ENCODE measurements around the gene LPP.
A peak's percentile ranks its signal among the peaks of the same experiment; 100 is the strongest.

Gene LPP

GRCh38 chr3:188218603-188219002, 64.6 kb downstream of the LPP start:
- no peak for FAIRE-seq
- DNase-seq (ENCODE audit: low spot score): no peak

GRCh38 chr3:188219147-188219546, 65.2 kb downstream of the LPP start:
- no peak for FAIRE-seq

GRCh38 chr3:188220097-188220788, 66.3 kb downstream of the LPP start:
- DNase-seq (ENCODE audit: low spot score): no peak
- no peak for FAIRE-seq

More at GRCh38 chr3:188219147-188219546, 65.2 kb downstream of the LPP start:
- no peak for DNase-seq (ENCODE audit: low spot score)

GRCh38 chr3:188220988-188221818, 67.2 kb downstream of the LPP start:
- FAIRE-seq (no peak), DNase-seq (ENCODE audit: low spot score) (peak; percentile 80)

- FAIRE-seq: no peak
- no peak for DNase-seq (ENCODE audit: low spot score)
Observed at GRCh38 chr3:188223936-188224335, 70.0 kb downstream of the LPP start.

- FAIRE-seq (no peak), DNase-seq (ENCODE audit: low spot score) (no peak)
Observed at GRCh38 chr3:188227442-188227841, 73.5 kb downstream of the LPP start.

- FAIRE-seq: no peak
- no peak for DNase-seq (ENCODE audit: low spot score)
Observed at GRCh38 chr3:188229177-188229576, 75.2 kb downstream of the LPP start.

GRCh38 chr3:188229726-188230125, 75.8 kb downstream of the LPP start:
- DNase-seq (ENCODE audit: low spot score) (no peak), FAIRE-seq (no peak)

GRCh38 chr3:188230962-188231361, 77.0 kb downstream of the LPP start:
- peak; percentile 69 for DNase-seq (ENCODE audit: low spot score)
- peak; percentile 46 for FAIRE-seq

GRCh38 chr3:188231456-188231855, 77.5 kb downstream of the LPP start:
- DNase-seq (ENCODE audit: low spot score): no peak
- no peak for FAIRE-seq

GRCh38 chr3:188232656-188233055, 78.7 kb downstream of the LPP start:
- FAIRE-seq: no peak
- DNase-seq (ENCODE audit: low spot score): no peak

GRCh38 chr3:188233320-188233719, 79.4 kb downstream of the LPP start:
- DNase-seq (ENCODE audit: low spot score): peak; percentile 37
- FAIRE-seq: peak; percentile 68

GRCh38 chr3:188234132-188234531, 80.2 kb downstream of the LPP start:
- DNase-seq (ENCODE audit: low spot score) (peak; percentile 72), FAIRE-seq (peak; percentile 75)

GRCh38 chr3:188236271-188236670, 82.3 kb downstream of the LPP start:
- FAIRE-seq (no peak), DNase-seq (ENCODE audit: low spot score) (no peak)

- DNase-seq (ENCODE audit: low spot score) (no peak), FAIRE-seq (no peak)
Observed at GRCh38 chr3:188239035-188239434, 85.1 kb downstream of the LPP start.

GRCh38 chr3:188239577-188239976, 85.6 kb downstream of the LPP start:
- no peak for DNase-seq (ENCODE audit: low spot score)
- FAIRE-seq: no peak

- DNase-seq (ENCODE audit: low spot score) (no peak), FAIRE-seq (no peak)
Observed at GRCh38 chr3:188240189-188240981, 86.4 kb downstream of the LPP start.

- no peak for FAIRE-seq
- no peak for DNase-seq (ENCODE audit: low spot score)
Observed at GRCh38 chr3:188241072-188241471, 87.1 kb downstream of the LPP start.

- no peak for DNase-seq (ENCODE audit: low spot score)
- no peak for FAIRE-seq
Observed at GRCh38 chr3:188241883-188242282, 87.9 kb downstream of the LPP start.

- no peak for DNase-seq (ENCODE audit: low spot score)
- no peak for FAIRE-seq
Observed at GRCh38 chr3:188242436-188243123, 88.6 kb downstream of the LPP start.

GRCh38 chr3:188243124-188243795, 89.3 kb downstream of the LPP start:
- FAIRE-seq (no peak), DNase-seq (ENCODE audit: low spot score) (no peak)

All from RCC 7860 (cell line).